SK-N-SH (cell line): ENCODE results near the gene DMRT1.

Experiments
- EP300 ChIP-seq, 2 experiments: IDR thresholded peaks; 2 replicates each; pipeline versions ENCODE4 v1.4.0 to v1.6.1; 2012; ENCODE audit warnings: borderline replicate concordance in 1 of 2, low read depth in 1 of 2, low read length in 1 of 2
- EZH2phosphoT487 ChIP-seq: fragments of 200-600 bp; sonication (generic); IDR thresholded peaks from 2 replicates; pipeline ENCODE4 v1.6.1; 2017; ENCODE audit warnings: low read depth, mixed run types, mild to moderate bottlenecking, antibody characterized with exemption, moderate library complexity, borderline replicate concordance
- GATA2 ChIP-seq: sonication (generic); formaldehyde crosslinking; IDR thresholded peaks from 2 replicates; pipeline ENCODE4 v1.5.0; 2020; ENCODE audit warnings: mild to moderate bottlenecking, missing genetic modification reagents
- JUND ChIP-seq: IDR thresholded peaks from 2 replicates; pipeline ENCODE4 v1.4.0; 2012
- POLR2AphosphoS5 ChIP-seq: IDR thresholded peaks from 2 replicates; pipeline ENCODE4 v1.6.1; 2012; ENCODE audit warnings: low read depth, low read length
- RAD21 ChIP-seq: IDR thresholded peaks from 2 replicates; pipeline ENCODE4 v1.6.1; 2012; ENCODE audit warnings: mild to moderate bottlenecking, low read length
- RFX5 ChIP-seq: IDR thresholded peaks from 2 replicates; pipeline ENCODE4 v1.6.1; 2012; ENCODE audit warnings: mild to moderate bottlenecking, improper control_type of control experiment, low read length
- SIN3A ChIP-seq: IDR thresholded peaks from 2 replicates; pipeline ENCODE4 v1.6.1; 2012; ENCODE audit warnings: low read depth, mild to moderate bottlenecking, low read length, moderate library complexity, borderline replicate concordance
- TAF1 ChIP-seq: IDR thresholded peaks from 2 replicates; pipeline ENCODE4 v1.6.1; 2012; ENCODE audit warnings: low read depth, mild to moderate bottlenecking, low read length, moderate library complexity, borderline replicate concordance
- TF ChIP-seq, protein P1 (sequence below): fragments of 200-600 bp; sonication (generic); IDR thresholded peaks from 2 replicates; pipeline ENCODE4 v1.6.1; 2017; ENCODE audit warnings: antibody characterized with exemption, mild to moderate bottlenecking, moderate library complexity
- TF ChIP-seq, protein P2 (sequence below): IDR thresholded peaks from 2 replicates; pipeline ENCODE4 v1.4.0; 2012; ENCODE audit warnings: low read depth
- TF ChIP-seq, protein P3 (sequence below): IDR thresholded peaks from 2 replicates; pipeline ENCODE4 v1.4.0; 2012; ENCODE audit warnings: low read depth, borderline replicate concordance

DNA sequence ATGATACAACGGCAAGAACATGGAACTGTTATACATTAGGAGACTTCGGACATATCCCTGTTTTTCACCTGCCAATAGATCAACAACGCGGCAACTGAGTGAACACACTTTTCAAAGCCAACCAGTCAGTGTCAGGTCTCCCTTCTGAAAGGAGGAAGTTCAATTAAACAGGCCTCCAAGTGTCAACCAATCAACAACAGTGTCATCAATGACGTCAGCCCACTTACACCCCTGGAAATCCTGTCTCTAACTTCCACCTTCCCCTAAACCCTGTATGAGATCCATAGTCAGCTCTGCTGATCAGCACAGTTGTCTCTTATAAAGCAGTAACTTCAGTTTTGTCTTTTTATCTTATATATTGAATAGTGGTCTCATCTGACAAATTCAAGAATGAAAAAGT lies 171.5 kb downstream of the DMRT1 start:
- TF ChIP-seq EZH2phosphoT487: no peak
- TF ChIP-seq TAF1: no peak
- TF ChIP-seq, protein P1, sequence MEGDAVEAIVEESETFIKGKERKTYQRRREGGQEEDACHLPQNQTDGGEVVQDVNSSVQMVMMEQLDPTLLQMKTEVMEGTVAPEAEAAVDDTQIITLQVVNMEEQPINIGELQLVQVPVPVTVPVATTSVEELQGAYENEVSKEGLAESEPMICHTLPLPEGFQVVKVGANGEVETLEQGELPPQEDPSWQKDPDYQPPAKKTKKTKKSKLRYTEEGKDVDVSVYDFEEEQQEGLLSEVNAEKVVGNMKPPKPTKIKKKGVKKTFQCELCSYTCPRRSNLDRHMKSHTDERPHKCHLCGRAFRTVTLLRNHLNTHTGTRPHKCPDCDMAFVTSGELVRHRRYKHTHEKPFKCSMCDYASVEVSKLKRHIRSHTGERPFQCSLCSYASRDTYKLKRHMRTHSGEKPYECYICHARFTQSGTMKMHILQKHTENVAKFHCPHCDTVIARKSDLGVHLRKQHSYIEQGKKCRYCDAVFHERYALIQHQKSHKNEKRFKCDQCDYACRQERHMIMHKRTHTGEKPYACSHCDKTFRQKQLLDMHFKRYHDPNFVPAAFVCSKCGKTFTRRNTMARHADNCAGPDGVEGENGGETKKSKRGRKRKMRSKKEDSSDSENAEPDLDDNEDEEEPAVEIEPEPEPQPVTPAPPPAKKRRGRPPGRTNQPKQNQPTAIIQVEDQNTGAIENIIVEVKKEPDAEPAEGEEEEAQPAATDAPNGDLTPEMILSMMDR: no peak
- TF ChIP-seq, protein P2, sequence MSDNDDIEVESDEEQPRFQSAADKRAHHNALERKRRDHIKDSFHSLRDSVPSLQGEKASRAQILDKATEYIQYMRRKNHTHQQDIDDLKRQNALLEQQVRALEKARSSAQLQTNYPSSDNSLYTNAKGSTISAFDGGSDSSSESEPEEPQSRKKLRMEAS: no peak
- TF ChIP-seq, protein P3, sequence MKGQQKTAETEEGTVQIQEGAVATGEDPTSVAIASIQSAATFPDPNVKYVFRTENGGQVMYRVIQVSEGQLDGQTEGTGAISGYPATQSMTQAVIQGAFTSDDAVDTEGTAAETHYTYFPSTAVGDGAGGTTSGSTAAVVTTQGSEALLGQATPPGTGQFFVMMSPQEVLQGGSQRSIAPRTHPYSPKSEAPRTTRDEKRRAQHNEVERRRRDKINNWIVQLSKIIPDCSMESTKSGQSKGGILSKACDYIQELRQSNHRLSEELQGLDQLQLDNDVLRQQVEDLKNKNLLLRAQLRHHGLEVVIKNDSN: no peak
- no peak for TF ChIP-seq GATA2 (CRISPR knock-in tag)
- TF ChIP-seq RFX5: no peak
- no peak for TF ChIP-seq RAD21
- no peak for TF ChIP-seq SIN3A
- no peak for TF ChIP-seq POLR2AphosphoS5
- TF ChIP-seq JUND: no peak
- no peak for TF ChIP-seq EP300 (IDR thresholded peaks at IDR 0.05; ENCODE audit: borderline replicate concordance in 1 of 2, low read depth in 1 of 2, low read length in 1 of 2)
